Astrocyte (in vitro differentiated cells and primary cell): Measurements from ENCODE around the gene PEAR1. TPM values are rescaled to one million over a fixed set of nuclear protein-coding genes. Genes with fewer than 3 reads are reported as not detected.

ENCODE experiments used
- DNase-seq: peaks from one replicate; pipeline ENCODE4 v3.0.0-alpha.2; 2010; ENCODE audit warnings: low read depth
- FAIRE-seq: peaks from 2 replicates; lab custom pipeline; 2011; peaks lifted over from hg19 to GRCh38; lab: Jason Lieb, UNC
- H2AFZ ChIP-seq: 2 replicates; pipeline ENCODE4 v1.6.0; 2012; ENCODE audit warnings: low read depth, low read length, inconsistent platforms
- H3K27ac ChIP-seq: 2 replicates; pipeline ENCODE4 v1.5.1; 2011; ENCODE audit warnings: low read depth, low read length, inconsistent platforms
- H3K27me3 ChIP-seq: 2 replicates; pipeline ENCODE4 v1.6.0; 2011; ENCODE audit warnings: low read length, inconsistent platforms; ENCODE audit not compliant: insufficient read depth
- H3K36me3 ChIP-seq: 2 replicates; pipeline ENCODE4 v1.5.1; 2011; ENCODE audit warnings: low read length, inconsistent platforms; ENCODE audit not compliant: insufficient read depth
- H3K4me1 ChIP-seq: 2 replicates; pipeline ENCODE4 v1.5.1; 2011; ENCODE audit warnings: low read length, inconsistent platforms; ENCODE audit not compliant: insufficient read depth
- H3K4me2 ChIP-seq: 2 replicates; pipeline ENCODE4 v1.6.0; 2012; ENCODE audit warnings: low read length, inconsistent platforms
- H3K4me3 ChIP-seq: 2 replicates; pipeline ENCODE4 v1.5.1; 2011; ENCODE audit warnings: low read depth, mild to moderate bottlenecking, low read length, inconsistent platforms; ENCODE audit not compliant: insufficient read depth
- H3K79me2 ChIP-seq: 2 replicates; pipeline ENCODE4 v1.6.0; 2012; ENCODE audit warnings: mild to moderate bottlenecking, low read length, inconsistent platforms; ENCODE audit not compliant: insufficient read depth
- H3K9ac ChIP-seq: 2 replicates; pipeline ENCODE4 v1.6.0; 2012; ENCODE audit warnings: mild to moderate bottlenecking, low read length, inconsistent platforms
- H3K9me3 ChIP-seq: 2 replicates; pipeline ENCODE4 v1.5.1; 2012; ENCODE audit warnings: low read depth, mild to moderate bottlenecking, low read length, inconsistent platforms; ENCODE audit not compliant: insufficient read depth
- H4K20me1 ChIP-seq: 2 replicates; pipeline ENCODE4 v1.6.0; 2012; ENCODE audit warnings: low read length, inconsistent platforms; ENCODE audit not compliant: insufficient read depth
- H3K27ac Mint-ChIP-seq: one replicate; pipeline ENCODE4 v1.8.0; 2021; ENCODE audit warnings: mild to moderate bottlenecking, mixed read lengths; ENCODE audit not compliant: unreplicated experiment
- H3K27me3 Mint-ChIP-seq: one replicate; pipeline ENCODE4 v1.8.0; 2021; ENCODE audit warnings: low read depth, mixed read lengths; ENCODE audit not compliant: unreplicated experiment
- H3K36me3 Mint-ChIP-seq: one replicate; pipeline ENCODE4 v1.8.0; 2021; ENCODE audit warnings: low read depth, mixed read lengths; ENCODE audit not compliant: unreplicated experiment
- H3K4me1 Mint-ChIP-seq: one replicate; pipeline ENCODE4 v1.8.0; 2021; ENCODE audit warnings: low read depth, mixed read lengths; ENCODE audit not compliant: unreplicated experiment
- H3K4me3 Mint-ChIP-seq: one replicate; pipeline ENCODE4 v1.8.0; 2021; ENCODE audit warnings: mild to moderate bottlenecking, moderate library complexity, mixed read lengths; ENCODE audit not compliant: unreplicated experiment
- H3K9me3 Mint-ChIP-seq: one replicate; pipeline ENCODE4 v1.8.0; 2021; ENCODE audit warnings: mild to moderate bottlenecking, mixed read lengths; ENCODE audit not compliant: unreplicated experiment
- EZH2 ChIP-seq: IDR thresholded peaks from 2 replicates; pipeline ENCODE4 v1.6.1; 2012; ENCODE audit warnings: mild to moderate bottlenecking, low read length, inconsistent platforms; ENCODE audit not compliant: insufficient read depth
- total RNA-seq: library from RNA; stranded (reverse); gene quantifications from 2 replicates; pipeline ENCODE4 v1.2.1, GENCODE V29; 2021
- TF ChIP-seq, protein P1 (sequence below): IDR thresholded peaks from 2 replicates; pipeline ENCODE4 v1.5.1; 2011; ENCODE audit warnings: low read depth, mild to moderate bottlenecking, inconsistent platforms, low read length, moderate library complexity; ENCODE audit not compliant: insufficient read depth

The PEAR1 gene
- total RNA-seq, 1 donor from 2014 or later = 17.3 TPM

DNA sequence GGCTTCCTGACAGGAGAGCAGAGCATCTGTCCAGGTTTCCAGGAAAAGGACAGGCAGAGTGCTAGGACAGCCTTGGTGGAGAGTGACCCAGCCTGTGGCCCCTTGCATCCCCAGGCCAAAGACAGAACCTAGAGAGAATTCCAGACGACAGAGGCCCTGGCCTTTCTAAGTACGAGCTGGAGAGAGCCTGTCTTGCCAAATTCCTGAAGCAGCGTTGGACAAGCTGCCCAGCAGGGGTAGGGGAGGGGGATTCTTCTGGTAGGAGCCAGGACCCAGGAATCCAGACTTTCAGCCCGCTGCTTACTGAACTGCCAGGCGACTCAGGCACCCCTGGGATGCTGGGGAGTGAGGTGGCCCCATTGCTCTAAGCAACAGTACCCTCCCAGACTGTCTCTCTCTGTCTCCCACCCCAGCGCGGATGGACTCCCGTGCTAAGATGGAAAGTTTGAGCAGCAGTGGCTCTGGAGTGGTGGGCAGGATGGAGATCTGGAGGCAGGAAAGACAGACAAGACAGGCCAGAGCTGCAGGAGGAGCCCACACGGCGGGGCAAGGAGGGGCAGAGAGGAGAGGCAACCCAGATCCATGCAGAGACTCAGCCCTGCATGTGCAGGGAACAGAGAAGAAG, 8.8 kb upstream of the PEAR1 start:
- H3K4me2 ChIP-seq = no peak overlapping the region
- H3K27me3 Mint-ChIP-seq = peaks cover 83% of the 10 kb centered on the region

DNA sequence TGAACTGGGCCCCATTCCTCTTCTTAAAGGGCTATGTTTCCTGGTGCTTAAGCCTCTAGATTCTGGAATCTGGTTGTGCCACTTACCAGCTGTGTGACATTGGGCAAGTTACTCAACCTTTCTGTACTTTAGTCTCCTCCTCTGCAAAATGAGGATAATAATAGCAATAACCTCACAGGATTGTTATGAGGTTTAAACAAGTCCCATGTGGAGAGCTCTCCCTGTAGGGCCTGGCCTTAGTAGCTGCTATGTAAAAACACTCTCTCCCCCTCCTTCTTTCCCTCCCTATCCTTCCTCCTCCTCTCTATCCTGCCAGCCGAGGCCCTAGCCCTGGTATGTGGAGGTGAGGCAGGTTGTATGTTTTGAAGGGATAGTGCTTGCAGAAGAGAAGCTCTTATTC, 8.2 kb upstream of the PEAR1 start:
- Histone ChIP-seq H4K20me1 (no peaks in the 10 kb centered on the region), H3K36me3 (no peaks in the 10 kb centered on the region), H2AFZ (no peak overlapping the region), H3K4me1 (no peaks in the 10 kb centered on the region), H3K27me3 (peaks cover 39% of the 10 kb centered on the region), H3K9ac (no peak overlapping the region), H3K9me3 (no peaks in the 10 kb centered on the region), H3K4me2 (no peak overlapping the region), H3K27ac (no peak overlapping the region), H3K4me3 (no peak overlapping the region), H3K79me2 (no peaks in the 10 kb centered on the region)
- Mint-ChIP-seq H3K36me3 (no peaks in the 10 kb centered on the region), H3K27ac (no peak overlapping the region), H3K9me3 (no peaks in the 10 kb centered on the region), H3K27me3 (peaks cover 81% of the 10 kb centered on the region), H3K4me1 (peaks cover 6% of the 10 kb centered on the region), H3K4me3 (no peak overlapping the region)
- no peak for FAIRE-seq
- no peak for DNase-seq
- no peak for TF ChIP-seq EZH2
- TF ChIP-seq, protein P1, sequence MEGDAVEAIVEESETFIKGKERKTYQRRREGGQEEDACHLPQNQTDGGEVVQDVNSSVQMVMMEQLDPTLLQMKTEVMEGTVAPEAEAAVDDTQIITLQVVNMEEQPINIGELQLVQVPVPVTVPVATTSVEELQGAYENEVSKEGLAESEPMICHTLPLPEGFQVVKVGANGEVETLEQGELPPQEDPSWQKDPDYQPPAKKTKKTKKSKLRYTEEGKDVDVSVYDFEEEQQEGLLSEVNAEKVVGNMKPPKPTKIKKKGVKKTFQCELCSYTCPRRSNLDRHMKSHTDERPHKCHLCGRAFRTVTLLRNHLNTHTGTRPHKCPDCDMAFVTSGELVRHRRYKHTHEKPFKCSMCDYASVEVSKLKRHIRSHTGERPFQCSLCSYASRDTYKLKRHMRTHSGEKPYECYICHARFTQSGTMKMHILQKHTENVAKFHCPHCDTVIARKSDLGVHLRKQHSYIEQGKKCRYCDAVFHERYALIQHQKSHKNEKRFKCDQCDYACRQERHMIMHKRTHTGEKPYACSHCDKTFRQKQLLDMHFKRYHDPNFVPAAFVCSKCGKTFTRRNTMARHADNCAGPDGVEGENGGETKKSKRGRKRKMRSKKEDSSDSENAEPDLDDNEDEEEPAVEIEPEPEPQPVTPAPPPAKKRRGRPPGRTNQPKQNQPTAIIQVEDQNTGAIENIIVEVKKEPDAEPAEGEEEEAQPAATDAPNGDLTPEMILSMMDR = no peak

More for the DNA sequence above, 8.8 kb upstream of the PEAR1 start:
- Histone ChIP-seq H3K79me2 (no peaks in the 10 kb centered on the region), H3K4me3 (no peak overlapping the region), H3K36me3 (no peaks in the 10 kb centered on the region), H3K4me1 (no peaks in the 10 kb centered on the region), H3K27me3 (peaks cover 39% of the 10 kb centered on the region), H4K20me1 (no peaks in the 10 kb centered on the region), H3K27ac (no peak overlapping the region), H3K9ac (no peak overlapping the region), H2AFZ (no peak overlapping the region), H3K9me3 (no peaks in the 10 kb centered on the region)
- TF ChIP-seq, protein P1 = no peak
- no peak for TF ChIP-seq EZH2
- no peak overlapping the region for H3K27ac Mint-ChIP-seq
- H3K4me1 Mint-ChIP-seq = peaks cover 5% of the 10 kb centered on the region
- H3K4me3 Mint-ChIP-seq = no peak overlapping the region
- DNase-seq (no peak), FAIRE-seq (no peak)
- no peaks in the 10 kb centered on the region for H3K9me3 Mint-ChIP-seq
- H3K36me3 Mint-ChIP-seq = no peaks in the 10 kb centered on the region

DNA sequence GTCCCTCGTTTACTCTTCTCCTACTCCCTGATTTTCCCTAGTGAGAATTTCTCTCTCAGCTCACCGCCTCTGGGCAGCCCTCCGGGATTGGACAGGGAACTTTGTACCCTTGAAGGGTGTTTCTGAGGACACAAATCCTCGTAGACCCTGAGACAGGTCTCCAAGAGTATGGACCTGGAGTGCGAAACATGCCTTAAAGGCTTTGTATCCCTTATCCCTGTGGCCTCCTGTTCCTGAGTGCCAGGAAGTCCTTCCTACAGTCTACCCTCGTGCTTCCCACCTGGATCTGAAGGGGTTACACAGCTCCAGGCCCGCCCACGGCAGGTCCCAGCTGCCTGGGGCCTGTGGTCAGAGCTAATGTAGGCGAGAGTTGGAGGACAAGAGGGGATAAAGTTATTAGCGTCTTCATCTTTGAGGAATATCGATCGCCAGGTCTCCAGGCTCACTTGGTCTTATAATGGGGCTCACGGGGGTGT, 7.6 kb upstream of the PEAR1 start:
- Histone ChIP-seq H3K36me3 (no peaks in the 10 kb centered on the region), H3K9me3 (no peaks in the 10 kb centered on the region), H3K79me2 (no peaks in the 10 kb centered on the region), H4K20me1 (no peaks in the 10 kb centered on the region), H2AFZ (no peak overlapping the region), H3K9ac (no peak overlapping the region), H3K4me2 (no peak overlapping the region), H3K27me3 (peaks cover 35% of the 10 kb centered on the region), H3K4me3 (no peak overlapping the region), H3K27ac (no peak overlapping the region), H3K4me1 (no peaks in the 10 kb centered on the region)
- peaks cover 82% of the 10 kb centered on the region for H3K27me3 Mint-ChIP-seq
- no peak for DNase-seq
- no peak overlapping the region for H3K27ac Mint-ChIP-seq
- no peak for TF ChIP-seq EZH2
- TF ChIP-seq, protein P1 = no peak
- FAIRE-seq = no peak
- H3K9me3 Mint-ChIP-seq = no peaks in the 10 kb centered on the region
- no peaks in the 10 kb centered on the region for H3K36me3 Mint-ChIP-seq
- H3K4me1 Mint-ChIP-seq = peaks cover 7% of the 10 kb centered on the region
- no peak overlapping the region for H3K4me3 Mint-ChIP-seq
